ENCODE results near the gene SH3GL1. TPM values are rescaled to one million over a fixed set of nuclear protein-coding genes. Genes with fewer than 3 reads are reported as not detected.

The SH3GL1 gene
- polyA plus RNA-seq, 1 donor (not counting 4 experiments of a cell fraction or from before 2014, with no cell fraction given) = 47.4 TPM

- FAIRE-seq = peak; percentile 41
- dilution Hi-C loops (cut with MboI; ENCODE audit: extremely low pct_ligation_motif_present, low sequenced_read_pairs) = no loop called here
Observed at GRCh38 chr19:4338441-4339355, 61.6 kb downstream of the SH3GL1 start, which contains the start of gene STAP2. TSS of gene STAP2 (minus strand) at chr19:4338827. CDS start at chr19:4338753, 74 bp downstream.

GRCh38 chr19:4337906-4338440 lies 62.4 kb downstream of the SH3GL1 start:
- TF ChIP-seq EZH2 (IDR thresholded peaks at IDR 0.05; ENCODE audit: low read length) (no peak), CTCF (optimal IDR thresholded peaks at IDR 0.05 in 1 of 3, IDR thresholded peaks at IDR 0.05 in 1 of 3, conservative IDR thresholded peaks at IDR 0.05 in 1 of 3; ENCODE audit: extremely low read depth in 1 of 3, insufficient read depth in 2 of 3, low read length in 3 of 3) (no peak)
- dilution Hi-C loops (cut with MboI; ENCODE audit: extremely low pct_ligation_motif_present, low sequenced_read_pairs) = no loop called here
- H4K20me1 ChIP-seq (ENCODE audit: control insufficient read depth, extremely low read depth, insufficient read depth, low read length) = no peaks in the 10 kb centered on the region
- no peak for DNase-seq (ENCODE audit: low read depth, low spot score)
- peak overlapping the region; percentile 60 to 83 (median 65) for H3K4me3 ChIP-seq (ENCODE audit: control insufficient read depth in 2 of 3, extremely low read depth in 1 of 3, insufficient read depth in 2 of 3, low read depth in 1 of 3, low read length in 3 of 3)
- H3K4me2 ChIP-seq (ENCODE audit: control insufficient read depth, extremely low read depth, insufficient read depth, low read depth, low read length) = peak overlapping the region; percentile 95
- peaks cover 6% of the 10 kb centered on the region for H3K4me1 ChIP-seq (ENCODE audit: control insufficient read depth, extremely low read depth, insufficient read depth, low read length)
- H3K27ac ChIP-seq (ENCODE audit: control insufficient read depth, insufficient read depth, low read length) = peak overlapping the region; percentile 57
- peaks cover 0 to 5% of the 10 kb centered on the region in 2 experiments for H3K36me3 ChIP-seq (ENCODE audit: control insufficient read depth in 2 of 2, extremely low read depth in 1 of 2, insufficient read depth in 2 of 2, low read length in 2 of 2)
- H2AFZ ChIP-seq (ENCODE audit: control insufficient read depth, low read length) = peak overlapping the region; percentile 85
- H3K9me3 ChIP-seq (ENCODE audit: control insufficient read depth, low read depth, low read length) = no peaks in the 10 kb centered on the region
- no peaks in the 10 kb centered on the region for H3K27me3 ChIP-seq (ENCODE audit: control insufficient read depth, extremely low read depth, insufficient read depth, low read length)
- no peaks in the 10 kb centered on the region for H3K9me1 ChIP-seq (ENCODE audit: control insufficient read depth, extremely low read depth, insufficient read depth, low read length)
- H3K79me2 ChIP-seq (ENCODE audit: control insufficient read depth, insufficient read depth, low read length) = peaks cover 1% of the 10 kb centered on the region
- peak; percentile 13 for FAIRE-seq
- H3K9ac ChIP-seq (ENCODE audit: control insufficient read depth, extremely low read depth, insufficient read depth, low read length) = peak overlapping the region; percentile 80

More at GRCh38 chr19:4338441-4339355, 61.6 kb downstream of the SH3GL1 start, which contains the start of gene STAP2:
- Histone ChIP-seq H3K4me2 (ENCODE audit: control insufficient read depth, extremely low read depth, insufficient read depth, low read depth, low read length) (peak within 1 kb of the TSS; percentile 95), H3K9me1 (ENCODE audit: control insufficient read depth, extremely low read depth, insufficient read depth, low read length) (no peaks in the 10 kb centered on the region), H3K4me1 (ENCODE audit: control insufficient read depth, extremely low read depth, insufficient read depth, low read length) (peaks cover 9% of the 10 kb centered on the region), H3K9me3 (ENCODE audit: control insufficient read depth, low read depth, low read length) (no peaks in the 10 kb centered on the region), H2AFZ (ENCODE audit: control insufficient read depth, low read length) (peak within 1 kb of the TSS; percentile 85), H3K9ac (ENCODE audit: control insufficient read depth, extremely low read depth, insufficient read depth, low read length) (peak within 1 kb of the TSS; percentile 80), H3K27ac (ENCODE audit: control insufficient read depth, insufficient read depth, low read length) (peak within 1 kb of the TSS; percentile 57), H3K4me3 (ENCODE audit: control insufficient read depth in 2 of 3, extremely low read depth in 1 of 3, insufficient read depth in 2 of 3, low read depth in 1 of 3, low read length in 3 of 3) (peak within 1 kb of the TSS; percentile 60 to 83 (median 65)), H3K79me2 (ENCODE audit: control insufficient read depth, insufficient read depth, low read length) (peaks cover 1% of the 10 kb centered on the region), H4K20me1 (ENCODE audit: control insufficient read depth, extremely low read depth, insufficient read depth, low read length) (no peaks in the 10 kb centered on the region), H3K36me3 (ENCODE audit: control insufficient read depth in 2 of 2, extremely low read depth in 1 of 2, insufficient read depth in 2 of 2, low read length in 2 of 2) (peaks cover 0 to 3% of the 10 kb centered on the region in 2 experiments), H3K27me3 (ENCODE audit: control insufficient read depth, extremely low read depth, insufficient read depth, low read length) (no peaks in the 10 kb centered on the region)
- TF ChIP-seq CTCF (optimal IDR thresholded peaks at IDR 0.05 in 1 of 3, IDR thresholded peaks at IDR 0.05 in 1 of 3, conservative IDR thresholded peaks at IDR 0.05 in 1 of 3; ENCODE audit: extremely low read depth in 1 of 3, insufficient read depth in 2 of 3, low read length in 3 of 3) (no peak), EZH2 (IDR thresholded peaks at IDR 0.05; ENCODE audit: low read length) (no peak)
- no peak for DNase-seq (ENCODE audit: low read depth, low spot score)

All from keratinocyte (primary cell).